Endodermal cell (in vitro differentiated cells): ENCODE results near the gene MAP4K4. TPM values are rescaled to one million over a fixed set of nuclear protein-coding genes. Genes with fewer than 3 reads are reported as not detected.

Experiments
- DNase-seq: peaks from one replicate; pipeline ENCODE4 v3.0.0-alpha.2; 2017
- H3K27ac ChIP-seq: 2 replicates; pipeline ENCODE4 v1.5.1; 2013; ENCODE audit warnings: mild to moderate bottlenecking, low read depth, low read length, moderate library complexity
- H3K27me3 ChIP-seq: 2 replicates; pipeline ENCODE4 v1.6.1; 2013; ENCODE audit warnings: mild to moderate bottlenecking, low read length, moderate library complexity; ENCODE audit not compliant: insufficient read depth, control insufficient read depth, poor library complexity, severe bottlenecking
- H3K36me3 ChIP-seq: 2 replicates; pipeline ENCODE4 v1.7.0; 2013; ENCODE audit warnings: mild to moderate bottlenecking, low read length, moderate library complexity; ENCODE audit not compliant: control insufficient read depth, insufficient read depth
- H3K4me1 ChIP-seq: one replicate; pipeline ENCODE4 v1.7.0; 2013; ENCODE audit warnings: low read length; ENCODE audit not compliant: control insufficient read depth, insufficient read depth
- H3K4me3 ChIP-seq: 2 replicates; pipeline ENCODE4 v1.5.1; 2013; ENCODE audit warnings: mild to moderate bottlenecking, low read length, moderate library complexity
- H3K9ac ChIP-seq: 2 replicates; pipeline ENCODE4 v1.6.1; 2013; ENCODE audit warnings: mild to moderate bottlenecking, low read length, moderate library complexity; ENCODE audit not compliant: poor library complexity, severe bottlenecking; ENCODE audit errors: extremely low read depth
- H3K9me3 ChIP-seq: 2 replicates; pipeline ENCODE4 v1.6.1; 2013; ENCODE audit warnings: mild to moderate bottlenecking, low read length, moderate library complexity; ENCODE audit not compliant: control insufficient read depth
- H3K27ac Mint-ChIP-seq: 2 replicates; pipeline ENCODE4 v1.8.0; 2020; ENCODE audit warnings: mixed read lengths
- H3K27me3 Mint-ChIP-seq: 2 replicates; pipeline ENCODE4 v1.8.0; 2021; ENCODE audit warnings: mild to moderate bottlenecking, mixed read lengths; ENCODE audit not compliant: insufficient read depth
- H3K36me3 Mint-ChIP-seq: 2 replicates; pipeline ENCODE4 v1.8.0; 2020; ENCODE audit warnings: low read depth, mixed read lengths
- H3K4me1 Mint-ChIP-seq: 2 replicates; pipeline ENCODE4 v1.8.0; 2020; ENCODE audit warnings: mixed read lengths
- H3K4me3 Mint-ChIP-seq: 2 replicates; pipeline ENCODE4 v1.8.0; 2020; ENCODE audit warnings: mild to moderate bottlenecking, moderate library complexity, mixed read lengths
- H3K9me3 Mint-ChIP-seq: 2 replicates; pipeline ENCODE4 v1.8.0; 2020; ENCODE audit warnings: mild to moderate bottlenecking, mixed read lengths
- WGBS, 2 experiments: methylation state at CpG; one replicate each; pipeline versions ENCODE4 v1.1.5 to v1.1.7; 2013; ENCODE audit warnings: missing lambda C conversion rate in 2 of 2, mixed read lengths in 1 of 2; ENCODE audit not compliant: insufficient coverage in 1 of 2, insufficient read length in 1 of 2; 5-methylcytosine and 5-hydroxymethylcytosine counted together
- total RNA-seq, 2 donors: library from RNA; stranded (reverse); fragmentation: NEBNext Ultra II Directional in 1 of 2; extraction: Animal tissue kit (Norgen Biotek cat#: 25700) in 1 of 2; gene quantifications; 2 replicates in 1 of 2; 3 replicates in 1 of 2; pipeline ENCODE4 v1.2.1, GENCODE V29; 2021
- TF ChIP-seq, protein P1 (sequence below): fragments of 200-600 bp; sonication (generic); conservative IDR thresholded peaks from 2 replicates; pipeline ENCODE4 v1.5.0; 2021; ENCODE audit warnings: antibody characterized with exemption, mild to moderate bottlenecking

MAP4K4 gene
- total RNA-seq, 2 donors from 2014 or later, result 130 to 142 TPM

- Histone ChIP-seq H3K4me1 (no peaks in the 10 kb centered on the region), H3K4me3 (no peak overlapping the region), H3K9ac (no peak overlapping the region), H3K27ac (no peak overlapping the region), H3K9me3 (no peaks in the 10 kb centered on the region), H3K27me3 (no peaks in the 10 kb centered on the region), H3K36me3 (peaks cover 90% of the 10 kb centered on the region)
- Mint-ChIP-seq H3K27ac (peak overlapping the region; percentile 0), H3K4me3 (no peak overlapping the region), H3K4me1 (peaks cover 4% of the 10 kb centered on the region), H3K9me3 (no peaks in the 10 kb centered on the region), H3K27me3 (no peaks in the 10 kb centered on the region), H3K36me3 (peaks cover 40% of the 10 kb centered on the region)
- DNase-seq, result no peak
- TF ChIP-seq, protein P1, sequence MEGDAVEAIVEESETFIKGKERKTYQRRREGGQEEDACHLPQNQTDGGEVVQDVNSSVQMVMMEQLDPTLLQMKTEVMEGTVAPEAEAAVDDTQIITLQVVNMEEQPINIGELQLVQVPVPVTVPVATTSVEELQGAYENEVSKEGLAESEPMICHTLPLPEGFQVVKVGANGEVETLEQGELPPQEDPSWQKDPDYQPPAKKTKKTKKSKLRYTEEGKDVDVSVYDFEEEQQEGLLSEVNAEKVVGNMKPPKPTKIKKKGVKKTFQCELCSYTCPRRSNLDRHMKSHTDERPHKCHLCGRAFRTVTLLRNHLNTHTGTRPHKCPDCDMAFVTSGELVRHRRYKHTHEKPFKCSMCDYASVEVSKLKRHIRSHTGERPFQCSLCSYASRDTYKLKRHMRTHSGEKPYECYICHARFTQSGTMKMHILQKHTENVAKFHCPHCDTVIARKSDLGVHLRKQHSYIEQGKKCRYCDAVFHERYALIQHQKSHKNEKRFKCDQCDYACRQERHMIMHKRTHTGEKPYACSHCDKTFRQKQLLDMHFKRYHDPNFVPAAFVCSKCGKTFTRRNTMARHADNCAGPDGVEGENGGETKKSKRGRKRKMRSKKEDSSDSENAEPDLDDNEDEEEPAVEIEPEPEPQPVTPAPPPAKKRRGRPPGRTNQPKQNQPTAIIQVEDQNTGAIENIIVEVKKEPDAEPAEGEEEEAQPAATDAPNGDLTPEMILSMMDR, result no peak
- 98 to 100% methylated on average over 1 to 3 of the region's 3 CpGs for WGBS, 2 experiments
Measured at GRCh38 chr2:101829429-101829828, 131.9 kb downstream of the MAP4K4 start.

DNA sequence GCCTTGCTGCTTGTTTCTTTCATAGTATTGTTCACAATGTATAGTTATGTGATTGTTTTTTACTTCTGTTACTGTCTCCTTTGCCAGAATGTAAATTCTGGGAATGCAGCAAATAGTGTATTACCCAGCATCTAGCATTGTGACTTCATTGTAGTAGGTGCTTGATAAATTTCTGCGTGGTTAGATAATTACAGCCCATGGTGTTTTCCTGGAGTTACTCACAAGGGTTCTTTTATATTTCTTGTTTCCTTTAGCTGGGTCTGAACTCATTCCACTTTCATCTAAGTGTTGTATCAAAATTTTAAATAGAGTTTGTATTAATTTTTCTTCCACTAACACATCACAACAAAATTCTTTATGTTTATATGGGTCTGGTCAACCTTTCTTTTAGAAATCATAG lies 132.6 kb downstream of the MAP4K4 start:
- Mint-ChIP-seq H3K9me3 (no peaks in the 10 kb centered on the region), H3K4me3 (no peak overlapping the region), H3K36me3 (peaks cover 46% of the 10 kb centered on the region), H3K27me3 (no peaks in the 10 kb centered on the region), H3K4me1 (peaks cover 4% of the 10 kb centered on the region), H3K27ac (no peak overlapping the region)
- Histone ChIP-seq H3K9ac (no peak overlapping the region), H3K4me1 (no peaks in the 10 kb centered on the region), H3K27me3 (no peaks in the 10 kb centered on the region), H3K36me3 (peaks cover 90% of the 10 kb centered on the region), H3K9me3 (no peaks in the 10 kb centered on the region), H3K4me3 (no peak overlapping the region), H3K27ac (no peak overlapping the region)
- 92% methylated on average over 1 of the region's 1 CpG; no CpG with 5 or more reads in 1 of the 2 experiments for WGBS, 2 experiments
- DNase-seq, result no peak
- TF ChIP-seq, protein P1, result no peak

DNA sequence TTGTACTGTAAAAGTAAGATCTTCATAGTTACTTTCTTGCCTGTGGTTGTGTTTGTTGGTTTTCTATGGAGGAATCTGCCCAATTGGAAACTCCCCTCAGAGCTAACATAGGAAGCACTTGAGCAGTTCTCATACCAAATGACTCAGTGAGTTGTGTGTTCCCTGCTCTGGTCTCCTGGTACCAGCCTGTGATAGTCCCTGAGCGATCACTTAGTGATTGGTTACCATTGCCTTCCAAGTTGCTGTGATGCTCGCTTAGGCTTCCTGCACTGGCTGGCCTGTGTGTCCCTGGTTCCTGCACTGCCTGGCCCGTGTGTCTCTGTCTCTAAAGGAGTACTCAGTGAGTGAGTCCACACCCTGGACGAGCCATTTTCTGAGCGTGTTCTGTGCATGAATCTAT lies 133.0 kb downstream of the MAP4K4 start:
- Histone ChIP-seq H3K9me3 (no peaks in the 10 kb centered on the region), H3K9ac (no peak overlapping the region), H3K4me3 (no peak overlapping the region), H3K36me3 (peaks cover 90% of the 10 kb centered on the region), H3K27me3 (no peaks in the 10 kb centered on the region), H3K27ac (no peak overlapping the region), H3K4me1 (no peaks in the 10 kb centered on the region)
- no peaks in the 10 kb centered on the region for H3K27me3 Mint-ChIP-seq
- peaks cover 4% of the 10 kb centered on the region for H3K4me1 Mint-ChIP-seq
- H3K4me3 Mint-ChIP-seq, result no peak overlapping the region
- WGBS, 2 experiments, result 93 to 97% methylated on average over 5 of the region's 5 CpGs
- DNase-seq, result no peak
- TF ChIP-seq, protein P1, result no peak
- no peaks in the 10 kb centered on the region for H3K9me3 Mint-ChIP-seq
- H3K36me3 Mint-ChIP-seq, result peaks cover 49% of the 10 kb centered on the region
- H3K27ac Mint-ChIP-seq, result peak overlapping the region; percentile 44
